HG02588 (cell line): ENCODE results near the gene FERMT2.

Experiments
- ATAC-seq: cut with Tn5 transposase; IDR thresholded peaks from one replicate; pipeline ENCODE4 v1.9.1; 2021; ENCODE audit warnings: mild to moderate bottlenecking, moderate library complexity; ENCODE audit not compliant: unreplicated experiment

FERMT2 gene

GRCh38 chr14:52829527-52830185 is 121.2 kb downstream of the FERMT2 start:
- ATAC-seq = no peak

GRCh38 chr14:52827426-52827825 is 123.4 kb downstream of the FERMT2 start:
- no peak for ATAC-seq

DNA sequence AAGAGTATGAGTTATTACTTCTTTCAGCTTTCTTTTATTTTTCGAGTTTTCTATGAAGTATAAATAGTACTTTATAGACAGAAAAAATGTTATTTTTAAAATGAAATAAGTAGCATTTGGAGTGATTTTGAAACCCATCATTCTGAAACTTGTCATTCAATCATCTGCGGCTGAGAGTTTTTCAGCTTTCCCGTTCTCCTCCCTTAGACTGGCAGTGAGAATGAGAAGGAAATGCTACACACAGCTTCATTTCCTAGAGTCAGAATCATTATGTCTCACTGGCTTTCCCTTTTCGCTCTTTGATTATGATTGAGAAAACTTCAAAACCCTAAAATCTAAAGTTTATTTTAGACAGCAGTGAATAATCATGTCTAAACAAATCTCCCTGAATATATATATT is 125.8 kb downstream of the FERMT2 start:
- no peak for ATAC-seq

GRCh38 chr14:52824462-52824861 is 126.4 kb downstream of the FERMT2 start:
- ATAC-seq = no peak

DNA sequence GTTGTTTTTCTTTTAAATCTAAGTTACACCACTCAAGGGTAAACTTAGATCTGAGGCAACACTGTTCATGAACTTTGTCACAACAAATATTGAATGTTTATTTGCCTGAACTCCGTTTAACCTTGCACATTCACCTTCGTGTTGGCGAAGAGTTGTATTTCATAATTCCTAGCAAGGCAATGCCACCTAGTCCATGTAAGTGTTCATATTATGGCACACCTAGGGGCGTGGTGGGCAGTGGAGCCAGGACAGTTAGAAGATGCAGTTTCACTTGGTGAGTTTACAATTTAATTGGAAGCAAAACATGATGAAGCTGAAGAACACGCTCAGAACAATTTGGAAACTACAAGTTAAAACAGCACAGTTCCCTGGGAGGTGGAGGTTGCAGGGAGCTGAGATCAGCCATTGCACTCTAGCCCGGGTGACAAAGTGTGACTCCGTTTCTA is 129.0 kb downstream of the FERMT2 start:
- ATAC-seq = no peak

GRCh38 chr14:52808101-52808500 is 142.7 kb downstream of the FERMT2 start:
- ATAC-seq = no peak
